GM19025 (cell line): Measurements from ENCODE around the gene RPL11.
"Not testable (repeated sequence)": the region's sequence is repeated elsewhere in the genome, so short reads cannot be mapped to it uniquely, and the experiment has no call there.

Source experiments
- ATAC-seq: cut with Tn5 transposase; IDR thresholded peaks from one replicate; pipeline ENCODE4 v1.9.1; 2021; ENCODE audit warnings: mild to moderate bottlenecking, low read depth, moderate library complexity; ENCODE audit not compliant: unreplicated experiment

RPL11 gene

DNA sequence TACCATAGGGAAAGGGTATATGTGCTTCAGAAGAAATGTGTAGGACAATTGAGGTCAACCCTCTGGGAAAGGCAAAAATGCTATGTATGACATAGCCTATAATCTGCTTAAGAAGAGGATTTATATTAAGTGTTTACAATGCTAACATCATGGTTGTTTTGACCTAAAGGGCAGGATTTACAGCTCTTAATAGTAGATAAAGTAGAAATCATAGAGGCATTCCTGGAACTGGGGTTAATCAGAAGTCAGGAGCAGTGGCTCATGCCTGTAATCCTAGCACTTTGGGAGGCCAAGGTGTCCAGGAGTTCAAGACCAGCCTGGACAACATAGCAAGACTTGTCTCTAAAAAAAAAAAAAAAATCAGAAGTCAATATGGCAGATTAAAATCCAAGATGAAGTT is 8.7 kb upstream of the RPL11 start:
- ATAC-seq: no peak

- ATAC-seq: no peak
These were observed 7.2 kb upstream of the RPL11 start for GRCh38 chr1:23684415-23684814.

- not testable (repeated sequence) for ATAC-seq
These were observed 6.4 kb upstream of the RPL11 start for GRCh38 chr1:23685197-23685596.

DNA sequence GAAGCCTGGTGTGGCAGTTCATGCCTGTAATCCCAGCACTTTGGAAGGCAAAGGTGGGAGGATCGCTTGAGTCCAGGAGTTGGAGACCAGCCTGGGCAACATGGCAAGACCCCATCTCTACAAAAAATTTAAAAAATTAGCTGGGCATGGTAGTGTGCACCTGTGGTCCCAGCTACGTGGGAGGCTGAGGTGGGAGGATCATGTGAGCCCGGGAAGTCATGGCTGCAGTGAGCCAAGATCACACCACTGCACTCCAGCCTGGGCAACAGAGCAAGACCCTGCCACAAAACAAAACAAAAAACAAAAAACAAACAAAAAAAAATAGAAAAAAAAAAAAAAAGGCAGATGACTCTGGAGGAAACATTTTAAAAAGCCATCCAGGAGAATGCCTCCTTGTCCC is 3.9 kb upstream of the RPL11 start:
- not testable (repeated sequence) for ATAC-seq

- not testable (repeated sequence) for ATAC-seq
These were observed 3.3 kb upstream of the RPL11 start for GRCh38 chr1:23688281-23688680.

DNA sequence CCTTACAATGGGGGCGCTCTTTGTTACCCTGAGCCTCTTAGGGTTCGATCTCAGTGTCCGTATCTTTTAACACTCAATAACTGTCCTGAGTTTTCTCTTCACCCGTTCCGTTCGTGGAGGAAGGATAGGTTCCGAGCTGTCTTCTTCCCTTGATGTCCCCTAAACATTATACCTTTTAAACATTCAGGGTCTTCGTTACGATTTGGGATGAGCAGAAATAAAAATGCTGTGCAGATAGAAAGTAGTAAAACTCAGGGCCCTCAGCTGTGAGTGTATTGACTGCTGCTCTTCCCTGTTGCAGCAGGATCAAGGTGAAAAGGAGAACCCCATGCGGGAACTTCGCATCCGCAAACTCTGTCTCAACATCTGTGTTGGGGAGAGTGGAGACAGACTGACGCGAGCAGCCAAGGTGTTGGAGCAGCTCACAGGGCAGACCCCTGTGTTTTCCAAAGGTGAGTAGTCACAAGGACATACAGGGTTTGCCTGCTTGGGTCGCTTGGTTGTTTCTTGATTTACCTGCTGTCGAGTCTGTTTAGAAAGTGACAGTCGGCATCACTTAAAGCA is 784 bp downstream of the RPL11 start:
- ATAC-seq: no peak

- no peak for ATAC-seq
These were observed 2.0 kb downstream of the RPL11 start for GRCh38 chr1:23693599-23693998.

- no peak for ATAC-seq
These were observed 2.8 kb downstream of the RPL11 start for GRCh38 chr1:23694371-23694770.

GRCh38 chr1:23695667-23696066 is 4.1 kb downstream of the RPL11 start:
- no peak for ATAC-seq

GRCh38 chr1:23696335-23696989 is 4.9 kb downstream of the RPL11 start:
- no peak for ATAC-seq

- no peak for ATAC-seq
These were observed 6.9 kb downstream of the RPL11 start for GRCh38 chr1:23698466-23698865.

DNA sequence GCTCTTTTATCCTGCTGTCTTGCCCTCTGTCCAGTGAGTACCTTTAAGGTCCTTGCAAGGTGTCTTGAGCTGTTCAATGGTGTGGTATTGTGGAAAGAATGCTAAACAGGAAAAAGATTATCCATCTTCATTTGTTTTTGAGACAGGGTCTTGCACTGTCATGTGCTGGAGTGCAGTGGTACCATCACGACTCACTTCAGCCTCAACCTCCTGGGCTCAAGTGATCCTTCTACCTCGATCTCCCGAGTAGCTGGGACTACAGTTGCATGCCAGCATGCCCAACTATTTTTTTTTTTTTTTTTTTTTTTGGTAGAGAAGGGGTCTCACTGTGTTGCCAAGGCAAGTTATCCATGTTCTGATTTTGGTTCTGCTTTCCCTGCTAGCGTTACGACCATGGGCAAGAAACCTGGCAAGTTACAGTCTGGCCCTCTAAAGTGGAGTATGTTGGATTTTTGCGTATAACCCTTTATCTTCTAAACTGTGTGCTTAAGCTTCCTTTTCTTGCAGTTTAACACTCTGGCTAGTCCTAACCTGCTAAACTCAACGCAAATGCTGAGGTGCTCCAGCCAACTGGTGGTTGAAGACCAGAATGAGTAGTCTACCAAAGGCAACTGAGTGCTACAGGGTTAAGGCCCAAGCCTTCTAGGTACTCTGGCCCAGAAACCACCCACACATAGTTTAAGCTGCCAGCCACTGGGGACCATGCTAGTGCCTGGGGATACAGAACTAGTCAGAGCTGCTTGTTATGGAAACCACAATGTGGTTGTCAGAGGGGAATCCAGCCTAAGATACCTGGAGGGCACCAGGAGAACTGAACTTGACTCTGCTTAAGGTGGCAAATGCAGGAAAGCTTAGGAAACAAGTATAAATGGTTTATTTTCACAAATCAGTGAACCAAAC is 7.9 kb downstream of the RPL11 start:
- no peak for ATAC-seq

- no peak for ATAC-seq
These were observed 9.7 kb downstream of the RPL11 start for GRCh38 chr1:23701310-23701709.

GRCh38 chr1:23701996-23702395 is 10.4 kb downstream of the RPL11 start:
- ATAC-seq: no peak

DNA sequence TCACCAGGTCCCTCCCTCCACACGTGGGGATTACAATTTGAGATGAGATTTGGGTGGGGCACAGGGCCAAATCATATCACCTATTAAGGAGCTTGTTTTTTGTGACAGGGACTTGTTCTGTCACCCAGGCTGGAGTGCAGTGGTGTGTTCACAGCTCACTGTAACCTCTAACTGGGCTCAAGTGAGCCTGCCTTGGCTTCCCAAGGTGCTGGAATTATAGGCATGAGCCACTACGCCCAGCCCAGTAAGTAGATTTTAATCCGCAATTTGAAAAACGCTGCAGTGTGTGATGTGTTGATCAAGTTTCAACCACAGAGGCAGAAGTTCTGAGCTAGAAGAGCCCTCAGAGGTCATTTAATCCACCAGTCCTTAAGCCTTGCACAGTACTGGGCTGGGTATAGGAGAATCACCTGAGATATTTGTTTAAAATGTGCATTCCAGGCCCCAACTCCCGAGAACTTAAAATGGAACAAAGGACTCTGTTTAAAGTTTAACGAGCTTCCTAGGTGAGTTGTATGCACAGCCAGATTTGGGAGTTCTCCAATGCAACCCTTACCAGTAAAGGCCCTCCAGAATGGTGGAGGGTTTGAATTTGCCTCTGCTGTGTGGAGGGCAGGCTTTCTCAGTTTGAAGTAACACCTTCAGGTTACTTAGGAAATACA is 13.4 kb downstream of the RPL11 start:
- ATAC-seq: no peak

DNA sequence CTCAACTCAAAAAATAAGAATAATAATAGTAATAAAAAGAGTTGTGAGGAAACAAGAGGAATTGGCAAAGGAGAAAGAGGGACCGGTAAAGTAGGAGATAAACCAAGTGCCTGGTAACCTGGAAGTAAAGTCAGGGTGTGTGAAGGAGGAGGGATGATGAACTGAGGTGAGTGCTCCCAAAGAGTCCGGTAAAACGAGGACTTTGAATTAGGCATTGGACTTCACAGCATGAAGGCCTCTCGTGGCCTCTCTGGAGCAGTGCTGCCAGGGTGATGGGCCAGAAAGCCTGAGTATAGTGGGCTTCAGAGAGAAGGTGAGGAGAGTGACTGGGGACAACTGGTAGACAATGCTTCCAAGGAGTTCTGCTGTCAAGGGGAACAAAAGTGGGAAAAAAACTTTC is 17.6 kb downstream of the RPL11 start:
- no peak for ATAC-seq

DNA sequence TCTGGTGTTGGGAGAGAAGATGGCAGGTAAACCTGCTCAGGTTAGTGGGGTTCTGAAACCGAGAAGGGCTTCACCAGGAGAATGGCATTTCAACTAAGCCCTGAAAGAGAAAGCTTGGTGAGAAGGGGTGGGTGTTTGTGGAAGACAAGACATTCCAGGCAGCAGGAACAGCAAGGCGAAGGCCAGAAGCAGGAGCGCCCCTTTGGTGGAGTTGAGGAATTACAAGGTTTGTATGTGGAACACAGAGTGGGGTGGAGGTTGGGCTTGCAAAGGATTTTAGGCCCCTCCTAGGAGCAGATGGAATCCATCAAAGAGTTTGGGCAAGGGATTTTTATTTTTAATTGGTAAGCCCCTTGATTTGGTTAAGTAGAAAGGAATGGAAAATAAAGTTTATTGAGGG is 26.9 kb downstream of the RPL11 start:
- no peak for ATAC-seq

- ATAC-seq: no peak
These were observed 27.7 kb downstream of the RPL11 start for GRCh38 chr1:23719162-23719820.

DNA sequence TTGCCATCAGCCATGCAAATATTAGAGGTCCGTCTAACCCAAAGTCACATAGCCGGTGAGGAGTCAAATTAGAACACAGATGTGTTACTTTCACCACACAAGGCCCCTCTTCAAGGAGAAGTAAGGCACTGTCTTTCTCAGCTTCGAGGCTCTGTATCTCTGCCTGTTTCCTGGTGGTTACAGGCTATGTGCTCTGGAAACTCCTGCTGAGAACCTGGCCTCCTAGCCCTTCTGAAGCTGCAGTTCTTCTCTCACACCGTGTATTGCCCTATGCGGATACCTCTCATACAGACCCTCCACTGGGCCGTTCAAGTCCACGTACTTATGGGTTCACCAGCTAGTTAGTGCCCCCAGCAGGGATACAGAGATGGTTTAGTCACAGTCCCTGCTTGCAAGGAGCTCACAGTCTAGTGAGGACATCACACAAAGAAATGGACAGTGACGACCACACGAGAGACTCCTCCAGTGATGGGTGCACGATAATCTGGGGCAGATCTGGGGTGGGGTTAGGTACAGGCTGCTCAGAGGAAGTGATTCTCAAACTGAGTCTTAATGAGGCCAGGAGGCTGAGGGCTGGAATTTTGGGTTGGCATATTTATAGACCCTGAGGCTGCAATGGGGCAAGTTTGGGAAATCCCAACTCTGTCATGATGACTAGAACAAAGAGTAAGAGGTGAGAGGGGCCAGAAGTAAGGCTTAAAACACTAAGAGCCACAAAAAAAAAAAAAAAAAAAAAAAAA is 28.8 kb downstream of the RPL11 start:
- ATAC-seq: peak; percentile 54

DNA sequence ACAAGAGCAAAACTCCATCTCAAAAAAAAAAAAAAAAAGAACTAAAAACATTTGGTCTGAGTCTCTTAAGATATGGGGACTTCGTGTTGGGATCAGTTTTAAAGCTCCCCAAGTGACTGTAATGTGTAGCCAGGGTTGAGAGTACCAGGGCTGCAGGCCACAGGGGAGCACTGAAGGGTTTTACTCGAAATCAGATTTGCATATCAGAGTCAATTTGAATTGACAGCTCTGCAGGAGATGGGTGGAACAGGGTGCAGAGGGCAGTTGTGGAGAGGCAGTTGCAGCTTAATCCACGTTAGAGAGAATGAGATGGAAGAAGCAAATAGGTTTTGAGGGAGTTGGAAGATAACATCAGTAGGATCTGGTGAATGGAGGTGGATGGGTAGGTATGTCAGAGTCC is 31.0 kb downstream of the RPL11 start:
- ATAC-seq: no peak
